Measurements from ENCODE around the gene EVL. TPM values are rescaled to one million over a fixed set of nuclear protein-coding genes. Genes with fewer than 3 reads are reported as not detected.
"Not testable (repeated sequence)": the region's sequence is repeated elsewhere in the genome, so short reads cannot be mapped to it uniquely, and the experiment has no call there.

Gene EVL
- total RNA-seq, 2 donors from 2014 or later = 109 to 232 TPM

DNA sequence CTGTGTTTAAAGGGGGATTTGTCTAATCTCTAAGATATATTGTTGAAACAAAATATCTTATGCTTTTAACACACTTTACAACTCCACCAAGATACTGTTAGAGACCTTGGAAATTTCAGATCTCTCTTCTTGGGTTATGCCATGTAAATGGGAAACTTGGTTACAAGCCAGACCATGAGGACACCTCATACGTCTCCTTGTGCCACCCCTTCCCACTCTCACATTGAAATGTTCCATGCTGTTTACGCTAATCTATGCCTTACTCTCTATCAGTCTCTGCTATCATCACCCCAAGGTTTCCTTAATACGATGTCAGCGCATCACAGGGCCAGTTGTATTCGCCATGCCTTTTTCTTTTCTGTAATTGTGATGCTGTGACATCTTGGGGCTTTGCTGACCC lies 107.6 kb downstream of the EVL start:
- no peak for ATAC-seq
- DNase-seq (ENCODE audit: low spot score) = no peak
- no peak overlapping the region for H3K27ac Mint-ChIP-seq
- no peaks in the 10 kb centered on the region for H3K36me3 Mint-ChIP-seq
- peaks cover 0 to 8% of the 10 kb centered on the region in 2 donors for H3K4me1 Mint-ChIP-seq (ENCODE audit: low read depth in 2 of 2)
- H3K9me3 Mint-ChIP-seq = no peaks in the 10 kb centered on the region
- H3K27me3 Mint-ChIP-seq = no peaks in the 10 kb centered on the region
- no peak overlapping the region for H3K4me3 Mint-ChIP-seq

DNA sequence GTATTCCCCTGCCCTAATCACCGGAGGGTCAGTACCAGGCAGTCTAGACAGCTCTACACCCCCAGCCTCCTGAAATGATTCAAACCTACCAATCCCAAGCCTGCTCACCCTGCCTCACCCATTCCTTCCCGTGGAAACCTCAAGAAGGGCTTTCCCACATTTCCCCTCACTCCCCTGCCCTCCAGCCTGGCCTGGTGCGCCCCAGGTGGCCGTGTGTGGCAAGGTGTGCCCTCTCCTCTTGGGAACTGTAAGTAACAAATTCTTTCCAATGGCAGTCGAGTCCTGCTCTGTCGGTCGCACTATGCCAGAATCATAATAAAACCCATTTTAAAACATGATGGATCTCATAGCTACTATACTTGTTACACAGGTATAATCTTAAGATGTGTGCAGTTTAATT lies 108.1 kb downstream of the EVL start:
- Mint-ChIP-seq H3K36me3 (no peaks in the 10 kb centered on the region), H3K4me3 (no peak overlapping the region), H3K27me3 (no peaks in the 10 kb centered on the region), H3K4me1 (ENCODE audit: low read depth in 2 of 2) (peaks cover 0 to 8% of the 10 kb centered on the region in 2 donors), H3K9me3 (no peaks in the 10 kb centered on the region), H3K27ac (no peak overlapping the region)
- no peak for ATAC-seq
- no peak for DNase-seq (ENCODE audit: low spot score)

DNA sequence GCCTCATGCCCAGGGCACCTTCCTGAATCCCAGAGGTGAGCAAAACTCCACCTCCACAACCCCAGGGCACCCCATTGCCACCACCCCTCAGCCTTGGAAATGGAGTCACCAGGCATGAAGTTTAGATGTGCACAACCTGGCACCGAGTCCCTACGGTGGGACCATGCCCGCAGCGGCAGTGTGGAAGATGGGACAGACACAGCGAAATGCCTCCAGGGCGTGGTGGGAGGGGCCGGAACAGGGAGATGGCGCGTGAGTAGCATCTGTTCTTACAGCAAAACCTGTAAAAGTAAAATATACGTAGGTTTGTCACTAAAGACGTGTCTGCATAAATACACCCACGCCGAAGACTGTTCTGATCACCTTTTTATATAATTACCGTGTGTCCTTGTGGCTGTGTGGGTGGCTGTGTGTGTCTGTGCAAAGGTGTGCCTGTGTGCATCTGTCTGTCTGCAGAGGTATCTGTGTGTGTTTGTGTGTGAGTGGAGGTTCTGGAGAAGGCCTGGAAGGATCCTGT lies 111.6 kb downstream of the EVL start:
- Mint-ChIP-seq H3K27me3 (no peaks in the 10 kb centered on the region), H3K4me1 (ENCODE audit: low read depth in 2 of 2) (no peaks in the 10 kb centered on the region), H3K4me3 (no peak overlapping the region), H3K36me3 (no peaks in the 10 kb centered on the region), H3K27ac (no peak overlapping the region), H3K9me3 (no peaks in the 10 kb centered on the region)
- DNase-seq (ENCODE audit: low spot score) (no peak), ATAC-seq (no peak)

DNA sequence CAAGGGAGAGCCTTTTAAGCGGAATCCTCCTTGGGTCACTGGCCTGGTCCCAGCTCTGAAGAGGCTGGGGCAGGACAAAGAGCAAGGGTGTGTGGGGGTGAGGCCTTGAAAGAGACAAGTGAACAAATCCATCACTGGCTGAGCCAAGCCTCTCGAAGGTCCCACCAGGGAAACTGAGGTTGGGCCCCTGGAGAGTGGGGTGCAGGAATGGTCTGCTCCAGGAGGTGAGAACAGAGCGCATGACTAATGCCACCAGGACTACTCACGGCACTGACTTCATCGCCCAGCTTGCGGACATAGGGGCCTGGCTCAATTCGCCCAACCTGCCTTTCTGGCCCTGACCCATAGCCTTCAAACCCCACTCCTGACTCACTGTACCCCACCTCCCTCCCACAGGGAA lies 113.5 kb downstream of the EVL start:
- no peak for ATAC-seq
- Mint-ChIP-seq H3K4me3 (no peak overlapping the region), H3K27me3 (no peaks in the 10 kb centered on the region), H3K27ac (no peak overlapping the region), H3K9me3 (no peaks in the 10 kb centered on the region), H3K36me3 (no peaks in the 10 kb centered on the region), H3K4me1 (ENCODE audit: low read depth in 2 of 2) (no peaks in the 10 kb centered on the region)
- DNase-seq (ENCODE audit: low spot score) = no peak

DNA sequence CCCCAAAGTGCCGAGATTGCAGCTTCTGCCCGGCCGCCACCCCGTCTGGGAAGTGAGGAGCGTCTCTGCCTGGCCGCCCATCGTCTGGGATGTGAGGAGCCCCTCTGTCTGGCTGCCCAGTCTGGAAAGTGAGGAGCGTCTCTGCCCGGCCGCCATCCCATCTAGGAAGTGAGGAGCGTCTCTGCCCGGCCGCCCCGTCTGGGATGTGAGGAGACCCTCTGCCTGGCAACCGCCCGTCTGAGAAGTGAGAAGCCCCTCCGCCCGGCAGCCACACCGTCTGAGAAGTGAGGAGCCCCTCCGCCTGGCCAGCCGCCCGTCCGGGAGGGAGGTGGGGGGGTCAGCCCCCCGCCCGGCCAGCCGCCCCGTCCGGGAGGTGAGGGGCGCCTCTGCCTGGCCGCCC lies 115.4 kb downstream of the EVL start:
- H3K27me3 Mint-ChIP-seq; DNase-seq (ENCODE audit: low spot score); H3K4me1 Mint-ChIP-seq (ENCODE audit: low read depth in 2 of 2); H3K4me3 Mint-ChIP-seq; H3K27ac Mint-ChIP-seq; ATAC-seq; H3K36me3 Mint-ChIP-seq; H3K9me3 Mint-ChIP-seq: not testable (repeated sequence)

DNA sequence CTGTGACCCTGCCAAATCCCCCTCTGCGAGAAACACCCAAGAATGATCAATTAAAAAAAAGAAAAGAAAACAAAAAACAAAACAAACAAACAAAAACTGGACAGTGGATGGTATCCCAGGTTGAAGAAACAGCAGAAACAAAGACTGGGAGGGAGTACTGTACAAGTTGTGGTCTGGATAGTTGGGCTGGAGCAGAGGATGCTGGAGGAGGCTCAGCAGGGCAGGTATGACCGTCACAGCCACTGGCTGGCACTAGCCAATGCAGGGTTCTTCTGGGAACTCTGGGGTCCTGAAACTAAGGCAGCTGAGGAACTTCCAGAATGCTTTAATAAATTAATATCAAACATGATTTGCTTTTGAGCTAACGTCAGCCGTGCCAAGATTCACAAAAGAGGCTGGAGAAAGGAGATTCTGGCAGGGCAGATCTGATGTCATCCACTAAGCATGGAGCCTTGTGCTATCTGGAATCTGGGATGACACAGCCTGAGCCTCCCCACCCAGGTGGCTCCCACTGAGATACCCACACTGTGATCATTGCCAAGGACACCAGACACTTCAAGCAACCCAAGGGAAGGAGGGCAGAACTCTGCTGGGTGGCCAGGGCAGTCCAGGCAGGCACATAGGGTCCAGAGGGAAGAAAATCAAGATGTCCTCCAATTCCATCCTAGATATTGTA lies 116.8 kb downstream of the EVL start:
- not testable (repeated sequence) for H3K9me3 Mint-ChIP-seq, ATAC-seq, H3K27ac Mint-ChIP-seq

DNA sequence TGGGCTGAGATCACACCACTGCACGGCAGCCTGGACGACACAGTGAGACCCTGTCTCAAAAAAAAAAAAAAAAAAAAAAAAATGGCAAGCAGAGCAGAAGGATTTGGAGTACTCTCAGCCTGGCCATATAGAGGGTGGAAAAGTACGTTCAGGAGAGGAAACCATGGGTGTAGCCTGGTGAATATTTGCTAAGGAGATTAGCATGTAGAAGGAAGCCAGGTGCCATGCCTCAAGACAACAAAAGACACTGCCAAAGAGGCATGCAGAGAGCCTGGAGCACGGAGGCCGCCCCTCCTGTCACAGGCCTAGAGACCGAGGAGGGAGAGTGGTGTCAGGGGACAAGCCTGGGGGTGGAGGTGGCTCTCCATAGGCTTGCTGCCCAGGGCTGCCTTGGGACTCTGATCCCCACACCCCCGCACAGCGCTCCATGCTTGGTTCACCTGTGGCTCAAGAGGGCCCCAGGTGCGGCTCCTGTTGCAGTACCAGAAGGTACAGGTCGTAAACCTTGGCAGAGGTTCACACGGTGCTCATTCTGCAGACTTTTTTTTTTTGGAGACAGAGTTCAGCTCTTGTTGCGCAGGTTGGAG lies 122.1 kb downstream of the EVL start:
- H3K36me3 Mint-ChIP-seq = no peaks in the 10 kb centered on the region
- H3K4me1 Mint-ChIP-seq (ENCODE audit: low read depth in 2 of 2) = no peaks in the 10 kb centered on the region
- H3K27ac Mint-ChIP-seq = no peak overlapping the region
- ATAC-seq = no peak
- H3K9me3 Mint-ChIP-seq = no peaks in the 10 kb centered on the region
- no peaks in the 10 kb centered on the region for H3K27me3 Mint-ChIP-seq
- no peak for DNase-seq (ENCODE audit: low spot score)
- no peak overlapping the region for H3K4me3 Mint-ChIP-seq

More for the DNA sequence above, 116.8 kb downstream of the EVL start:
- not testable (repeated sequence) for H3K27me3 Mint-ChIP-seq; DNase-seq (ENCODE audit: low spot score); H3K36me3 Mint-ChIP-seq; H3K4me3 Mint-ChIP-seq; H3K4me1 Mint-ChIP-seq (ENCODE audit: low read depth in 2 of 2)

DNA sequence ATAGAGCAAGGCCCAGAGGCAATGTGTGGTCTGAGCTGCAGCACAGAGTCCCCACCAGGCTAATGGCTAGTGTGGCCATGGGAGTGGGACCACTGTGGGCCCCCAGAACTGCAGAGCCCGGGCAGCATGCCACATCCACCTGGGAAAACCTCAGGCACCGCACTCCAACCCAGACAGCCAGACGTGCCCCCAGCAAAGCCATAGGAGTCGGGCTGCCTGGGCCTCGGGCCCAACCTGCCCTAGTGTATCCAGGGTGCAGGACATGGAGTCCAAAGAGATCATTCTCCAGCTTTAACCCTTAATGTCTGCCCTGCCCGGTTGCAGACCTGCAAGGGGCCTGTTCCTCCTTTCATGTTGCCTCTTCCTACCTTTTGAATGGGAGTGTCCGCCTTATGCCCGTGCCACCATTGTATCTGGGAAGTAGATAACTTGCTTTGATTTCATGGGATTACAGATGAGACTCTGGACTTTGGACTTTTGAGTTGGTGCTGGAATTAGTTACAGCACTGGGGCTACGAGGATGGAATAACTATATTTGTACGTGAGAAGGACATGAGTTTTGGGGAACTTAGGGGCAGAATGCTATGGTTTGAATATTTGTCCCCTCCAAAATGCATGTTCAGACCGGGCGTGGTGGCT lies 123.3 kb downstream of the EVL start:
- Mint-ChIP-seq H3K4me1 (ENCODE audit: low read depth in 2 of 2) (peaks cover 4 to 5% of the 10 kb centered on the region in 2 donors), H3K36me3 (no peaks in the 10 kb centered on the region), H3K27me3 (no peaks in the 10 kb centered on the region), H3K9me3 (no peaks in the 10 kb centered on the region), H3K4me3 (no peak overlapping the region), H3K27ac (no peak overlapping the region)
- DNase-seq (ENCODE audit: low spot score) (no peak), ATAC-seq (no peak)

DNA sequence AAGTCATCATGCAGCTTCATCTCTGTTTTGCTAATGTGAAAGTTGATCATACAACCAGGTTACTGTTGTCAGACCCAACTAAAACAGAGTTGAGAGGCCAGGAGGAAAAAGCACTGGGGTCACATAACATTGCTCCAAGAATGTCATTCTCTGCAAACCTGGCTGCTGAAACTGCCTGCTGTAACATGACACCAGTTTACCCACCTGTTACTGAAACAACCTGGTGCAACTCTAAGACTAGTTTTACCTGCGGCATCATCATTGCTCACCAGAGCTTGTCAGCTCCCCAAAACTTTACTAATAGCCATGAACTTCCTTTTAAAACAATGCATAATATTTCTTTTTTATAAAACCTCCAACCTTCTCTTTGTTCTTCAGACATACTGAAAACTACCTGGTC lies 124.9 kb downstream of the EVL start:
- Mint-ChIP-seq H3K27ac (no peak overlapping the region), H3K4me3 (no peak overlapping the region), H3K36me3 (no peaks in the 10 kb centered on the region), H3K9me3 (no peaks in the 10 kb centered on the region), H3K4me1 (ENCODE audit: low read depth in 2 of 2) (peaks cover 6 to 8% of the 10 kb centered on the region in 2 donors), H3K27me3 (no peaks in the 10 kb centered on the region)
- ATAC-seq (no peak), DNase-seq (ENCODE audit: low spot score) (no peak)

DNA sequence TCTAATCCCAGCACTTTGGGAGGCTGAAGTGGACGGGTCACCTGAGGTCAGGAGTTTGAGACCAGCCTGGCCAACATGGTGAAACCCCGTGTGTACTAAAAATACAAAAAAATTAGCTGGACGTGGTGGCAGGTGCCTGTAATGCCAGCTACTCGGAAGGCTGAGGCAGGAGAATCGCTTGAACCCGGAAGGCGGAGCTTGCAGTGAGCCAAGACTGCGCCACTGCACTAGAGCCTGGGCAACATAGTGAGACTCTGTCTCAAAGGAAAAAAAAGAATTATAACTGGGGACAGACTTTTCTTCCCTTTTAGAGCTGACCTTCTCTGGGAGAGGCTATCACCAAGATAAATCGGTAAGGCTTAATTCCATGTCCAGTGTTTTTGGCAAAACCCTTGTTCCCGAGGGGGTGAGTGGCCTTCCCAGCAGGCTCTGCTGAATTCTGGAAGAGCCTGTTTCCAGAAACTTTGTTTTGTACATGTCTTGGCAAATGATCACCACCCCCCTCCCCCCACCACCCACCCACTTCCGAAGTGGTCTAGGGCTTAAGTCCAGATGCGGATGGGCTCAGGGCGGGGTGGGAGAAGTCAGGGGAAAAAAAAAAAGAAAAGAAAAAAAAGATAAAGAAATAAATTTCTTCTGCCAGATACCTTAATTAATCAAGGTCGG lies 126.5 kb downstream of the EVL start:
- H3K27ac Mint-ChIP-seq = no peak overlapping the region
- no peaks in the 10 kb centered on the region for H3K27me3 Mint-ChIP-seq
- ATAC-seq (no peak), DNase-seq (ENCODE audit: low spot score) (no peak)
- peaks cover 6 to 8% of the 10 kb centered on the region in 2 donors for H3K4me1 Mint-ChIP-seq (ENCODE audit: low read depth in 2 of 2)
- H3K9me3 Mint-ChIP-seq = no peaks in the 10 kb centered on the region
- no peaks in the 10 kb centered on the region for H3K36me3 Mint-ChIP-seq
- no peak overlapping the region for H3K4me3 Mint-ChIP-seq

DNA sequence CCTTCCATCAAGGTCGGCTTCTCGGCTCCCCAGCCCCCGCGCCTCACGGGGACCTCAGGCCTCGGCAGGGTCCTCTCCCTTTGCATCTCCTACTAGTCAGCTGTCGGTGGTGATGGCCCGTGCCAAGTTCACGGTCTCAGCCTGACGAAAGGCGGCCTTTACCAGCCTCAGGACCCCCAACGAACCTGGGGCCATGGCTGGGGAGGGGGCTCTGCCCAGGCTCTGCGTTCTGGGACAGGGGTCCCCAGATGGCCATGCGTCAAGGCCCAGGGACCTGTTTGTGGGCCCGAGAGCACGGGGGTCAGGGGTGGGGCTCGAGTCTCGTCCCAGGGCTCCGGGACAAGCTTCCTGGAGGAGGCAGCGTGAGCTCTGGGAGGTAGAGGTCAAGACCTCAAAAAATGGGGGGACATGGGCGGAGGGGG lies 127.0 kb downstream of the EVL start:
- no peak for DNase-seq (ENCODE audit: low spot score)
- H3K27ac Mint-ChIP-seq = peak overlapping the region; percentile 86
- H3K4me1 Mint-ChIP-seq (ENCODE audit: low read depth in 2 of 2) = peaks cover 6 to 8% of the 10 kb centered on the region in 2 donors
- no peak for ATAC-seq
- peak overlapping the region; percentile 76 for H3K4me3 Mint-ChIP-seq
- no peaks in the 10 kb centered on the region for H3K27me3 Mint-ChIP-seq
- no peaks in the 10 kb centered on the region for H3K36me3 Mint-ChIP-seq
- H3K9me3 Mint-ChIP-seq = no peaks in the 10 kb centered on the region

DNA sequence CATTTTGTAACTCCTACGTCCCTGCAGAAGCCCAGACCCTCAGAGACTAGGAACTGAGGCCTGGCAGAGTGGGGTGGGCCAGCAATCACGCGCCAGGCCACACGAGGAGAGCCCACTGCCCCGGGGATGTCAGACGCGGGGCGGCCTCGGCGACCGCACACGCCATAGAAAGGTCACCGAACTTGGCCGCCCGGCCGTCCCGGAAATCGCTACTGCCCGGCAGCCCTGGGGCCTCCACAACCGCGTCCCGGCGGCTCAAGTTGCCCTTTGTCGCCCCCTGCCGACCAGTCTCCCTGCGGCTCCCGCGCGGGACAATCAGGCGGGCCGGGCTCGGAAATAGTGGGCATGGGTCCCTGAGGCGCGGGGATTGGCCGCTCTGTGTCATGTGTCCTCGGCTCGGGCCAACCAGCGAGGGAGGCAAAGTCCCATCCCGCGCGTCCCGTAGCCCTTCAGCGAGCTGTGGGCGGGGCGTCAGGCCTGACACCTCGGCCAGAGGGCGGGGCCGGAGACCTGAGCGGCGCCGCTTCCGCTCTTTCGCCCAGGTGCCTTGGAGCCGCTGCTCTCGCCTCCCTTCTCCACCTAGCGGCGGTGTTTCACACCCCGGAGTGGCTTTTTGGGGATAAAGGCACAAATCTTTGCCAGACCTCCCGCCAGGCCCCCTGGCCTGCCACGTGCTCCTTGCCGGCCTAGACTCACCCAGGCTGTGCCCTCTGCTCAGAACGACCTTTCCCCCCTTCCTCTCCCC lies 127.6 kb downstream of the EVL start:
- ATAC-seq (peak; percentile 100), DNase-seq (ENCODE audit: low spot score) (peak; percentile 100)
- Mint-ChIP-seq H3K9me3 (no peaks in the 10 kb centered on the region), H3K27ac (peak overlapping the region; percentile 86), H3K4me1 (ENCODE audit: low read depth in 2 of 2) (peaks cover 6 to 8% of the 10 kb centered on the region in 2 donors), H3K27me3 (no peaks in the 10 kb centered on the region), H3K4me3 (peak overlapping the region; percentile 76), H3K36me3 (no peaks in the 10 kb centered on the region)
